ENCODE data around the gene FHIT.
"Not testable (repeated sequence)": the region's sequence is repeated elsewhere in the genome, so short reads cannot be mapped to it uniquely, and the experiment has no call there.

The FHIT gene

DNA sequence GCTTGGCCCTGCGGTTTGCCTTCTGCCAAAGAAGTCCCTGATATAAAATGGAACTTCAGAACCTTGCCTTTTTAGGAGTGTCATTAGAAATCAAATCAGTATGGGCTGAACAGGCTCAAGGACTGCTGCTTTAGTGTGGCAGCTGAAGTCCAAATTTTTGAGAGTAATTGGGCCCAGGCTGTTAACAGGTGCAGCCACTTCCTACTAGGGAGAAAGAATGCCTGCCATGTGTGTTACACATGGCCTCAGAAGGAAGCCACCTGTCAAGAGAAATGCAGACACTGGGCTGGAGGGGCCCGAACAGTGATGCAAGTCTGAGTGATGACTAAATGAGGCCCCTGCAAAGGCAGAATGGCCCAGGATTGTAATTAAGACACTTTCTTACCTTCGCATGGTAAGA, 1414.7 kb downstream of the FHIT start:
- no peak for DNase-seq

DNA sequence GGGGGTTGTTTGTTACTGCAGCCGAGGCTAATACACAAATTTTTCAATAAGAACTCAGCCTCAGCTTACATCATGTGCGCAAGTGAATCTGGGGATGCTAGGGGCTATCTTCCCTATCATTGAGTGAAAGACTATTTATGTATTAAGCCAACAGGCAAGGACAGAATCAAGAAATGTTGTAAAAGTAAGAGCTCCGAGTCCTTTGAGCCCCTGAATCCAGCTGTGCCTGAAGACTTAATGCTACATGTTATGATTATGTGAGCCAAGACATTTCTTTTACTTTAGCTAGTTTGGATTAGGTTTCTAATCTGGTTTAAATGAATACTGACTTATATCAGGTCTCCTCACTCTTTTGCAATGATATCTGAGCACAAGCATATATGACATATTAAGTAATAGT, 1418.5 kb downstream of the FHIT start:
- DNase-seq, result no peak

DNA sequence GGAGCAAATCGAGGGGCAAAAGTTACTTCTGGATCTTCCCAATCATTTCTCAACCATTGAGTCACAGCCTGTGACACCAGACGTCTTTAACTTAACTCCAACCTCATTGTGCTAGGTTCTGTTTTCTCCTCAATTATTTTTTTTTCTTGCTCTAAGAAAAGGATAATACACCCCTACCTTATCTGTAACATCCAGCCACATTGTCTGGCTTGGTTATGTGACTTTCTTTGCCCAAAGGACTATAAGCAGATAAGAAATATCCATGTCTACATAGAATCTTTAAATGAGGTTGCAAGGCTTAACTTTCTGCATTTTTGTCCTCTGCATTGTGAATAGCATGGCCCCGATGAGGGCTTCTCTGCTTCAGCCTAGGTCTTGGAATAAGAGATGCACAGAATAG, 1419.0 kb downstream of the FHIT start:
- no peak for DNase-seq

DNA sequence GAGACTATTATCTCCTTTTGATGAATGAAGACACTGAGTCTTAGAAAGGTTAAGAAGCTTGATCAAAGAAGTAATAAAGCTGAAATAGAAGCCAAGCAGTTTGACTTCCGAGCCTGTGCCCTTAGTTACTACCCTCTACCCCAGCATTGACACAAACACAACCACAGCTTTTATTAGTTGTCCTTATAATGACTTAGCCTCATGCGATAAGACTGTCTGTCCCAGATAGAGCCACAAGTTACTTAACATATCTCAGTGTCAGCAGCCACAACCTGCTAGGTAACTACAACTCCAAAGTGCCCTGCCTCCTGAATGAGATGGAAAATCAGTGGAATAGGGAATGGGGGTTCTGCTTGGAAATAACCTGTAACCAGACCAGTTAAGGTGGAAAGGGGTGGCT, 1419.9 kb downstream of the FHIT start:
- DNase-seq, result no peak

DNA sequence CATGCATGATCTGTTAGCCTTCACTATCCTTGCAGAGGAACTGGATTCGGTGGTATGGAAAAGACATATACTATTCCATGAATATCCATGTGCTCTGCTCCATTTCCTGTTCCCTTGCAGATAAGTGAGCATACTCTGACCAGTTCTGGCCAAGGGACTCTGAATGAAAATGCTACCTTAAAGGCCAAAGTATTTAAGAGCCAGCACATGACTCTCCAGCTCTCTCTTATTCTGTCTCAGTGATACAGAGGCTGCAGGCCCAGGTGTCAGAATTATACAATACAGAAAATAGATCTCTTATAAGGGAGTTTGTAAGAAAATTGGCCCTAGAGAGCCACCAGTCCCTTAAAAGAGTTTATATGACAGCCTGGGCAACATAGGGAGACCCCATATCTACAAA, 1421.7 kb downstream of the FHIT start:
- DNase-seq, result no peak

DNA sequence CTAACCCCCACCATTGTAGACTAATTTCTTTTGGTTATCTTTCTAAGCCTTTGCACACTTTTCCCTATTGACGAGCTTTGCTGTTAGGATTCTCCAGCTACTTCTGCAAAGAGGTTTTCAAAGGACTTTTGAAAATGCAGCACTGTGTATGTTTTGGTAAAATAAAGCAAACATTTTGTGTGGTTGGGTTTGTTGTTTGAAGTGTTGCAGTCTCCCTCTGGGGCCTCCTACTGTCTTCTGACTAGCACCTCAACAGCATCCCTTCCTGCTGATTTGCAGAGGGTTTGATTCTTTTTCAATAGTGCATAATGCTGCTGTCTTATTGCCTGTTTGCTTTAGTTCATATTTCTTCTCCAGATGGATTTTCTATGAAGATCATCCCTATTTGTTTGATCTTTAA, 1426.4 kb downstream of the FHIT start:
- no peak for DNase-seq

DNA sequence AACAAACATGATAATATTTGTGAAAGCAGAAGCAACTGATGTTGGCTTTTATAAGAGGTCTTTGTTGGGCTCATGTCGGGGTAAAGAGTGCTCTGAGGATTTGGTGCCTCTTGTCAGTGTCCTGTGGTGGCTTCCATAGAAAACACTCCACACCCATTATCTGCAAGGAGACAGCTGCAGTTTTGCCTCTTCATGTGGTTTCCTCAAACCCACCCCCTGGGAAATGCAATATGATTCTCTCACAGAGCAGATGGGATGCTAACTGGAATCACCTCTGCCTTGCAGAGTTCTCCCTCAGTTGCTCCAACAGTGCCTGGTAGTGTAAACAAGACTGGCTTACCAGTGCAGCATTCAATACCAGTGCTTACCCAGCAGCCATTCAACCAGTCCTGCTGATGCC, 1430.0 kb downstream of the FHIT start:
- no peak for DNase-seq

DNA sequence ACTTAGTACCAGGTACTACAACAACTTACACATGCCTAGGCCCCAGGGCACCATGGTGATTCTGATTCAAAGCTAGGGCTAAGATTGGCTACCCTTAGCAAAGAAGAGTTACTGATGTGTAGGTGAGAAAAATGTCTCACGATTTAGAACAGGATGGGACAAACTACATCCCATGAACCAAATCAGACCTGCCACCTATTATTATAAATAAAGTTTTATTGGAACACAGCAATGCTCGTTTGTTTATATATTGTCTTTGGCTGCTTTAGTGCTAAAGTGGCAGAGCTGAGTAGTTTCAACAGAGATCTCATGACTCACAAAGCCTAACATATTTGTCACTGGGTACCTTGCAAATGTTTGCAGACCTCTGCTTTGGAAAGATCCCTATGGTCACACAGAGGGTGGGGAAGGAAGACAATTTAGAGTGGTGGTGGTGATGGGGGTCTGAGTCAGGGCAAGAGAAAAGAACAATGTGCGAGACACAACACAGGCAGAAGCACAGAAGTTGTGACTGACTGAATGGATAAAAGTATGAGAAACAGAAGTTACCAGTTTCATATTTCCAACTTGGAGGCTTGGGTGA, 1430.8 kb downstream of the FHIT start:
- no peak for DNase-seq

DNA sequence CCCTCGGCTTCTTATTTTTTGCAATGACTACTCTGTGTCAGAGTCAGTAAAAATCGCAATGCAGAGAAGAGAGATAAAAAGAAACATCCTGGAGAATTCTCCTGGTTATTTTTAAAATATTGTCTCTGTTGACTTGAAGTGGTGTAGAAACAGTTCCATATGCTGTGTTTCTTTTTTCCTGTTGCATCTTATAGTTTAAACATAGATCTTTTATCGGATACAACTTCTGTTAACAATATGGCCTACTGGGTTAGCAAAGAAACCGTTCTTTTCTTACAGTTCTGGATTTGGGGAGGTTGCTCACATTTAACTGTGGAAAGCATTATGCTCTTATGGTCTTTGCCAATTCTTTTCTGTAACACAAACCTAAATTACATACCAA, 1432.3 kb downstream of the FHIT start:
- DNase-seq, result no peak

DNA sequence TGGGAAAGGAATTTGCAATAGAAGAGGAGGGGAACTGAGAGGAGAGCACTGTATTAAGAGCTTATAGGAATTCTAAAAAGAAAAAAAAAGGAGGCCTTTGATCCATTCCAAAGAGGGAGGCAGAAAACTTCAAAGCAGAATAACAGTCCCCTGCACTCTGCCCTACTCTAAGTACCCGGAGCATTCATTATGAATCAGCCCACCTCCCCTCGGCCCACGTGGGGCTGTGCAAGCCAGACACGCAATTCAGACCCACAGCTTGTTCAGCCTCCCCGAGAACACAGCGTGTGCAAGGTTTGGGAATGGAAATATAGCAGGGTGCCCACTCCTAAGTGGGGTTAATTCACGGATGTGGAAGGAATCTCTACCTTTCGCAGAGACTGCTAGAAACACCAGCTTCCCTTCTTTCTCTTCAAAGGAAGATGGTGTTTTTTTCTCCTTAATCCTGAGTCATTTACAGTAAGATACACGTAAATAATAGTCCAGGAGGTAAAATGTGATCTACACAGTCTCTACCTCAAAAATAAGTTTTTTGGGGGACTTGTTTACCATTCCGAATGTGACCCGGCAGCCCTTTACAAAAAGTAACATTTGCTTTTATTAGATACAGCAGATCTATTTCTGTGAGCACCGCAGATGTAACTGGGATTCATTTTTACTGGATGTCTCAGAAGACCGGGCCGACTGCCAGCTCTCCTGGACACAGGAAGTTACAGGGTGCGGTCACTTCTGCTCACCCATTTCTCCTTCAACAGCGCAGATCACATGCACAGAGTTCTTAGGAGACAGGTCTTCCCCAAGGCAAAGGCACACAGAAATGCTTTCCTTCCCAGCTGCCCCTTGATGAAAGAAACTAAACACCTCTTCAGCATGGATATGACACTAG, 1433.0 kb downstream of the FHIT start:
- DNase-seq, result no peak

DNA sequence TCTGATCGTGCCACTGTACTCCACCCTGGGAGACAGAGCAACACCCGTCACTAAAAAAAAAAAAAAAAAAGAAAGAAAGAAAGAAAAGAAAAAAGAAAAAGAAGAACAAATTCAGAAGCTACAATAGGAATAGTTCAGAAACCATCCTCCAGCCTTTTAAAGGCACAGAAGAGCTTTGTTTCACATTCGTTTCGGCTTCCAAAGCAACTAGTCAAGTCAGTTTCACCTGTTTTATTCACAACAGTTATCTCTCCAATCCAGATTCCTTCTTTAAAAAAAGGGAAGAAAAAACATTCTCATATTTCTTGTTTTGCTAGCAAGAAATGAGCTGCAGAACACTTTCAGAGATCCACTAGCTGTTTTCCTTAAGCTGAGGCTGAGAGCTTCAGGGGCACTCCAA, 1433.7 kb downstream of the FHIT start:
- DNase-seq, result no peak

DNA sequence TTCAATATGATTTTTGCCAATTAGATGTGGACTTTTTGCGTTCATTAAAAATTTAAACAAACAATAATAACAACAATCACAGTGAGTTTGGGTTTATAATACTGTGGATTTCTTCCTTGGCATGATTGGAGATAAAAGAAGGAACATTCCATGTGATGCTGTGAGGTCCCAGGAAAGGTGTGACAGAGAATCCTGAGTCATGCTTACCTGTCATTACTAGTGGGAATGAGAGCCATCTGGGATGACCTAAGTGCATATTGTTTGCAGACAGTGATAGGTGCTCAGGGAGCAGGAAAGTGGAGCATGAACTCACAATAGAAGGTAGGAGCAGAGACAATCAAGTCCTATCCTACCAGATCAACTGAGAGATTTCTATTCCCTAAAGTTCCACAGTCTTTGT, 1434.9 kb downstream of the FHIT start:
- no peak for DNase-seq

DNA sequence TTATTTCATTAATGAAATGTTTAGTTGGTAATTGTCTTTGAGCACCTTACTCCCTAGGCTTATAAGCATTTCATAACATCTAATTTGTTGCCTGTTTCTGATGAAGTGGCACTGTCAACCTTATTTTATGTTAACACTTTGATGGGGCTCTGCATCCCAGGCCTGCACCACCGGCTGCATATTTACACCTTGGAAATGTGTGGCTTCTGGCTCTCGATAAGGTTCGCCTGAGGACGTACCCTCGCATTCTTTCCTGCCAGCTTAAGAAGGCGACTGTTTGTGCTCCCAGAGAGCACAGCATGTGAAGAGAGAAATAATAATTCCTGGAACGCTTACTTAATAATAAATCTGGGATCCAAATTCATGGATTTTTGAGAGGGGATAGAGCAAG, 1438.1 kb downstream of the FHIT start:
- DNase-seq, result no peak

DNA sequence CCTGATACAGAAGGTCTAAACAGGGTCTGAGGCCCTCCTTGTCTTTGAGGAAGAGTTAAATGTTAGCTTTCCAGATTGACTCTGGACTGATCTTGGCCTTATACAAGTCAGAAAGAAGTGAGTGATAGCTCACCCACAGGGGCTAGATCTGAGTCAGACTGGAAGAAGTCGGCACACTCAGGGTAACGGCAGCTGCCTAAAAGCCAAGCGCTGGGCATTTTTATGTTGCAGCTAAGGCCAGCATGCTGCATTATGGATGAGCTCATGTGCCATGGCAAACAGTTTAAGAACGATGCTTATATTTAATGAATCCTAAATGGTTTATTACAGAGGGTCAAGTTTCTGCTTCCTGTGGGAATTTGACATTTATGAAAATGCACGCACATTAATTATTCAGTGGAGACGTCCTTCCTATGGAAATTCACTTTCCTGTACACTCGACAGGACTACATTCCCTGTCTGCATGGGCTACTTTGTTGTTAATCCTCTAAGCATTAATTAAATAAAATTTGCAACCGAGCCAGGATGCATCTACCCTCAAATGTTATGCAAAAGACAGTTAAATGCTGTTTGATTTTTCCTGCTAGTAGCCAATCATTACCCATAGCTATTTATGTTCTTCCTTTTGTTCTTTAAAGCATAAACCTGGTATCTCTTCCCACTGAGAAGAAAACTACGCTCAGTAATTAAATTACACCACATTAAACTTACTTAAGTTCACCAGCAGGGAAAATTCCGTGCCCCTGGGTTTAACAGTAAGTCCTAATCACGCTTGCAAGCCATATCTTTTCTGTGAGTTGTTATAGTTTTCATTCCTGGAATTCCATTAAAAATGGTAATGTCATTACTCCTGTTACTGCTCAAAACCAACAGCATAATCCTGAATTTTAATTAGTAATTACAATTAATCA, 1438.8 kb downstream of the FHIT start:
- DNase-seq, result no peak

DNA sequence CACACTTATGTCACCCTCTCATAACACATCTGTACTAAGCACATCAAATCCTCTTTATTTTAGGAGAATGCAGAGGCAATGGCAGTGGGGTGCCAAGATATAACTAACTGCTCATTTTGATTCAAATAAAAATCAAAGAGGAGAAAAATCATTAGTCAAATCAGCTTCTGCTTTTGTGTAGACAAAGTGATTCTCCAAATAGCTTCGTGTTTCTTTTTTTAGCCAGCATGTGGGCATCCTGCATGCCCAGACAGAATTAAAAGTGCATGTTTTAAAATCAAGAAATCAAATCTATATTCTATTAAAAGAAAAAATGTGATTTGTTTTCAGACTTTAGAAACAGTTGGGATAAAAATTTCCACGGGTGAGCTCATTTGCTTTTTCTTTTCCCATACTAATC, 1440.1 kb downstream of the FHIT start:
- DNase-seq, result no peak

DNA sequence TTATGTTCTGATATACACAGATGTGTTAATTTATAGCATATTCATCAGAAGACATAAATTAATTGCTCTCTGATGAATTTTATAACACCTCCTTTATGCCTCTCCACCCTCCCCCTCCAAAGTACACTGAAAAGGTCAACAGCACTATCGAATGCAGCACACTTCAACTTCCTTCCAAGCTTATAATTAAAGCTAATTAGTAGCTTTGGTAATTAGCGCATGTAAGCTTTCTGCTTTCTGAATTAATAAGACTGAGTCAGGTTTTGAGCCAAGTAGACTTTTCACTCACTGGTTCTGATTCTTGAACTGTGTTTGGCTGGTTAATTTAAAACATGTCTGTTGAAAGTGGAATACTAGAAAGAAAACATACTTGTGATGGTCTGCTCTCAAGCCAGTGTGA, 1440.6 kb downstream of the FHIT start:
- DNase-seq, result no peak

DNA sequence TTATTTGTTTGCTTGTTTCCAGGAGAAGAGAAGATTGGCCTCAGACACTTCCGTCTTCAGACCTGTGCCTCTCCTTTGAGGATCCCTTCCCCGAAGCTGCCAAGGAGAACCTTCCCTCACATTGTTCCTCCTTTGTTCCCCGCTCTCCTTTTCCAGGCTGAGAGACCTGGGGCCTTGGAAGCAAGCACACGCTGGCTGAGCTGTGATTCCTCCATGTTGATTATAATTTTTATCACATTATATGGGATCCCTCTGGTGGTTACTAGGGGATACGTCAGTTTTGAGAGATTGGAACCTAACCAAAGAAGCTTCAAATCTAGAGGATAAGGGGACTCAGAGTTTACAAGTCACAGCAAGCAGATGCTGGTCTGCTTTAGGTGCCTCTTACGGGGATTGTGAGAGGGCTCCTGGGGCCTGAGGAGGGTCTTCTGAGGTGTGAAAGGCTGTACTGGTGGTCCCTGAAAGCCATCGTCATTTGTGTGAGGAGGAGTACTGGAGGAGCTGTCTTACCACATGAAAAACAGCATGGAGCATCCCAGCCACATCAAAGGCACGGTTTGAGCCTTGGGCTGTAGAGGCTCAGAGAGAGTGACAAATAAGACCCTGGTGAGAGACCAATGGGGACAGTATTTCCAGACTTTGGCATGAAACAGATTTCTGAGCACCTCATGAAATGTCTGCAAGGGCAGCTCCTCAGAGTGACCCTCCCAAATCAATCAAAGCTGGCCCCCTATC, 1441.4 kb downstream of the FHIT start:
- no peak for DNase-seq

DNA sequence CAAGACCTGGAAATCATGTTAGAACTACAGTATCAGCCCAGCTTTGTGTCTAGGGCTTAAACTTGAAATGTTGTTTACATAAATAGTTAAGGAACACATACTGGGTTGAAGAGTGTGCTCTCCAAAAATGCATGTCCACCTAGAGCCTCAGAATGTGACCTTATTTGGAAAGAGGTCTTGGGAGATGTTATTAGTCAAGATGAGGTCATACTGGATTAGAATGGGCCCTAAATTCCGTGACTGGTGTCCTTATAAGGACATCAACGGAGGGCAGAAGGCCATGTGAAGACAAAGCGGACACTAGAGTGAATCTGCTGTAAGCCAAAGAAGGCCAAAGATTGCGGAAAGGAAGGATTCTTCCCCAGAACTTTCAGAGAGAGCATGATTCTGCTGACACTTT, 1442.2 kb downstream of the FHIT start:
- no peak for DNase-seq

DNA sequence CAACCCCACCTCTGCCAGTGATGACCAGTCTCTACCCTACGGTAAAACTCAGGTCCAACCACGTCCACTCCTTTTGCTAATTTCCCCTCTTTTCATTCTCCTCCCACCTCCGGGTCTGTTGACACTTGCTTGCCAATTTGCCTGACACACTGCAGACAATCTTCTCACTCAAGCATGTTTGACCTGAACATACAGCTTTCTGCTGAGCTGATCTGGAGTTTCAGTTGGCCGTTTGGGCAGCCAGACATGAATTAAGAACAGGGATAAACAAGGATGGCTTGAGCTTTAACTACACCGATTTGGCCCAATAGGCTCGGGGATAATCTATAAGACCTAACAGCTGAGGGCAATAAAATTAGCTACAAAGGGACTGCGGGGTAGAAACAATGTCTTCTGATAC, 1442.8 kb downstream of the FHIT start:
- DNase-seq, result no peak

DNA sequence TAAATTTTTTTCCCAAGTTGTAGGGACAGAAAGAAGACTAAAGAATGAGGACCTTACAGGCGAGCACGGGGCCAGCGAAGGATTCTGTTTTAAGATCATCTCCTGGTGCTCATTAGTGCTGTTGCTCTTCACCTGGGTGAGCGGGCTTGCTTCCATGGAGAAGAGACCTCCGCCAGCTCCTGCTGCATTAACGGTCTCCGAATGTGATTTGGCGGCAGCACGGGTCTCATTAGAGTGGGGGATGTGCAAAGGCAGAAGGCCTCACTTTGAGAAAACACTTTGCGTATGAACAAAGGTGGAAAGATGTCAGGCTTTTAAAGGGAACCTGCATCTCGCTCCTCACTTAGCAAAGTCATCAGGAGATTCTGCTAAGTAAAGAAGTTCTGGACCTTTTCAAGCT, 1448.0 kb downstream of the FHIT start:
- no peak for DNase-seq

DNA sequence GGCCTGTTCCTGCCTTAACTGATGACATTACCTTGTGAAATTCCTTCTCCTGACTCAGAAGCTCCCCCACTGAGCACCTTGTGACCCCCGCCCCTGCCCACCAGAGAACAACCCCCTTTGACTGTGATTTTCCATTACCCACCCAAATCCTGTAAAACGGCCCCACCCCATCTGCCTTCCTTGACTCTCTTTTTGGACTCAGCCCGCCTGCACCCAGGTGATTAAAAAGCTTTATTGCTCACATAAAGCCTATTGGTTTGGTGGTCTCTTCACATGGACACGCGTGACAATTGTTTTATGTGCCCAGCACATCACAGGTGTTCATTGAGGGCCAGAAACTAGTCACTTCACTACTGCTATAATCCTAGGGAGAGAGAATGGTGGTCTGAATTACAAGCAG, 1448.8 kb downstream of the FHIT start:
- DNase-seq, result not testable (repeated sequence)

DNA sequence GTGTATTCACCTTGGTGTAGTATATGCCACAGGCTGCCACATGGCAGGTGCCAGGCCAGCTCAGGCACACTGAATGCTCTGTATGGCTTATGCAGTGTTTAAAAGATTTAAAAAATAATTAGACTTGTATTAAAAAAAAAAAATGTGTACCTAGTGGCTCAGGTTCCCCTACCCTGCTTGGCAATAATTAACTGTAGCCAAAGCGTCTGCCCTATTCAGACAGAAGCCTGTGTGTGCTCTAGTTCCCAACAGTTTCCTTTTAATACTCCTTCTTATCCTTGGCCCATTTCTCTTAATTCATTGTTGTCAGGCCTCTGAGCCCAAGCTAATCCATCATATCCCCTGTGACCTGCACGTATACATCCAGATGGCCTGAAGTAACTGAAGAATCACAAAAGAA, 1449.2 kb downstream of the FHIT start:
- no peak for DNase-seq

DNA sequence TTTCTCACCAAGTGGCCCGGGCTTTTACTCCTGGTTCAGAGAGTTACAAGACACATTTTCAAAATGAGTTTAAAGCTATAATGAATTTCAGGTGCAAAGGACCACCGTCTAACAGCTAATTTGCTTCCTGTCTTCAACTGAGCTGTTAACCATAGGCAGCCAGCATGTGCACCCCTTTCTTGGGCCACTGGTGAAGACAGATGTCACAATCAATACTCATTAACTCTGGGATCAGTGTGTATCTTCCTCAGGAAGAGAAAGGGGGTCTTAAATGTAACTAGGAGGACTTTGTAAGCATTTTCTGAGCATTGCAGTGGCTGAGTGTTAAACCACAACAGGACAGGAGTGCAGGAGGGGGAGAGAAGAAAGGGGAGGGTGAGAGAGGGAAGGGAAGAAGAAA, 1450.8 kb downstream of the FHIT start:
- no peak for DNase-seq

Data from SIG-M5 (cell line).